Activated B cell treated with CpG ODN at 0.5 μM for 24 hours (primary cell): ENCODE data around the gene WNK2. TPM values are rescaled to one million over a fixed set of nuclear protein-coding genes. Genes with fewer than 3 reads are reported as not detected.

Source experiments
- ATAC-seq: fragments of 200-7000 bp; cut with Tn5 transposase; one replicate; pipeline ENCODE4 v1.10.0; 2021; ENCODE audit warnings: low read depth, mild to moderate bottlenecking, moderate library complexity
- CTCF ChIA-PET: fragments of 350-600 bp; sonication (Branson Sonifier 250); formaldehyde crosslinking; loops from one replicate; lab custom pipeline; 2021; ENCODE audit warnings: antibody characterized with exemption; lab: Charles Lee
- POLR2A ChIA-PET: fragments of 350-600 bp; sonication (Branson Sonifier 250); formaldehyde crosslinking; loops from one replicate; lab custom pipeline; 2021; ENCODE audit warnings: antibody characterized with exemption; lab: Charles Lee
- DNase-seq: peaks from one replicate; pipeline ENCODE4 v3.0.0; 2022
- H3K27ac Mint-ChIP-seq: one replicate; pipeline ENCODE4 v1.8.0; 2020; ENCODE audit warnings: mixed read lengths
- H3K27me3 Mint-ChIP-seq: one replicate; pipeline ENCODE4 v1.8.0; 2021; ENCODE audit warnings: mixed read lengths
- H3K36me3 Mint-ChIP-seq: one replicate; pipeline ENCODE4 v1.8.0; 2021; ENCODE audit warnings: low read depth, mixed read lengths
- H3K4me1 Mint-ChIP-seq: one replicate; pipeline ENCODE4 v1.8.0; 2021; ENCODE audit warnings: mixed read lengths
- H3K4me3 Mint-ChIP-seq: one replicate; pipeline ENCODE4 v1.8.0; 2020; ENCODE audit warnings: mild to moderate bottlenecking, mixed read lengths
- H3K9me3 Mint-ChIP-seq: one replicate; pipeline ENCODE4 v1.8.0; 2020; ENCODE audit warnings: mixed read lengths
- intact Hi-C: fragments of 100-400 bp; cut with micrococcal nuclease; formaldehyde crosslinking; loops from one replicate; pipeline ENCODE4 v1.15.1; 2024
- total RNA-seq: library from RNA; stranded (reverse); gene quantifications from 2 replicates; pipeline ENCODE4 v1.2.3, GENCODE V29; 2022
- TF ChIP-seq, protein P1 (sequence below): fragments of 200-600 bp; IDR thresholded peaks from one replicate; pipeline ENCODE4 v1.8.0; 2022; ENCODE audit warnings: antibody characterized with exemption, mild to moderate bottlenecking

WNK2 gene
- total RNA-seq, 1 donor from 2014 or later, result 0.24 TPM

DNA sequence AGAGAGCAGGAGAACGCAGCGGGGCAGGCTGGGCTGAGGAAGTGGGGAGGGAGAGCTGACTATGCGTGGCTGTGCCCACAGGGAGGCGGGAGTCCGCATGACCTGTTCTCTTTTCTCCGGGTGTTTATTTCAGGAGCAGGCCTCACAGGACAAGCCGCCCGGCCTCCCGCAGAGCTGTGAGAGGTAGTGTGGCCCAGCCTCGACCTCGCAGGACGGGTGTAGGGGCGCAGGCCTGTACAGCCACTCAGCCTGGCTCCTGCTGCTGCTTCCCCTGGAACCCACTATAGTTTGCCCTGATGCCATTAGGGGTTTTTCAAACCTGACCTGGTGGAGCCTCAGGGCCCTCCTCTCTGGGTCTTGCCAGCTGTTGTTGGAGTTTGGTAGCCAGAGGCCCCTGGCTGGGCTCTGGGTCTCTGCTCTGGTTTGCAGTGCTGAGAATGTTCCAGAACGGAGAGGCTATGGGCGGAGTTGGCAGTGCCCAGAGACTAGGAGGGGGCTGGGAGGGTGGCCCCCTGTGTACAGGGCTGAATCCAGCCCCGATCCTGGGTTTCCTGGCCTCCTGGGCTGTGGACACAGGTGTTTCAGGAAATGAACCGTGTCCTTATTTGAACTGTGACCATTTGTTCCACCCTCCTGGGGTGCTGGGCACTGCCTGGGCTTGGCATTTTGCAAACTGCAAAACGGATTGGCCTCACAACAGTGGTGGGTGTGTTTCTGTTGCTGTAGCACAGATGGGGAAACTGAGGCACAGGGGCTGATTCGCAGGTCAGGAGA, 78.8 kb downstream of the WNK2 start:
- POLR2A ChIA-PET, result no interaction called here
- H3K9me3 Mint-ChIP-seq, result no peaks in the 10 kb centered on the region
- CTCF ChIA-PET, result no interaction called here

DNA sequence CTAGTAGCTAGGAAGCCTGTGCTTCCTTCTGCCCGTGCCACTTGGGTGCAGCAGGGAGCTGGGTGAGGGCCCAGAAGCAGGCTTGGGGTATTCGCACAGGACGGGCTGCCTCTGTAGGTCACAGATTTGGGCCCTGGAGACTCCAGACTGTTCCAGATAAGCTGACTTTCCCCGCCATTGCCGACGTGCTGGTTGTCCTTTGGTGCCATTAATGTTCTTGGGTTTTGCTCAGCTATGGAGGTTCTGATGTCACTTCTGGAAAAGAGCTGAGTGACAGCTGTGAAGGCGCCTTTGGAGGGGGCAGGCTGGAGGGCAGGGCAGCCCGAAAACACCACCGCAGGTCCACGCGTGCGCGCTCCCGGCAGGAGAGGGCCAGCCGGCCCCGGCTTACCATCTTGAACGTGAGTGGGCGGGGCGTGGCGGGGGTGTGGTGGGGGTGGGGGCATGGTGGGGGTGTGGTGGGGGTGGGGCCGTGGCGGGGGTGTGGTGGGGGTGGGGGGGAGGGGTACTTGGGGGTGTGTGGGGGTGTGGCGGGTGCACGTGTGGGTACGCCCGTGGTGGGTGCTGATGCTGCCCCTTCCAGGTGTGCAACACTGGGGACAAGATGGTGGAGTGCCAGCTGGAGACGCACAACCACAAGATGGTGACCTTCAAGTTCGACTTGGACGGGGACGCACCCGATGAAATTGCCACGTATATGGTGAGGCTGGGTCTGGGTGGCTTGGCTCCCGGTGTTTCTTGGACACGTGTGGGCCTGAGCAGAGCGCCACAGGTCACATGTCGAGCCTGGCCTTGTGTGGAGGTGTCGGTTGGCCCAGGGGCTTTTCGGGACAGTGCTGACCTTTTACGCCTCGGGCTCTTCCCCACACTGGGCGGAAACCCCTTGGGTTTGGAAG, 79.6 kb downstream of the WNK2 start:
- H3K4me3 Mint-ChIP-seq, result no peak overlapping the region
- POLR2A ChIA-PET, result no interaction called here
- DNase-seq, result peak; percentile 7
- TF ChIP-seq, protein P1, sequence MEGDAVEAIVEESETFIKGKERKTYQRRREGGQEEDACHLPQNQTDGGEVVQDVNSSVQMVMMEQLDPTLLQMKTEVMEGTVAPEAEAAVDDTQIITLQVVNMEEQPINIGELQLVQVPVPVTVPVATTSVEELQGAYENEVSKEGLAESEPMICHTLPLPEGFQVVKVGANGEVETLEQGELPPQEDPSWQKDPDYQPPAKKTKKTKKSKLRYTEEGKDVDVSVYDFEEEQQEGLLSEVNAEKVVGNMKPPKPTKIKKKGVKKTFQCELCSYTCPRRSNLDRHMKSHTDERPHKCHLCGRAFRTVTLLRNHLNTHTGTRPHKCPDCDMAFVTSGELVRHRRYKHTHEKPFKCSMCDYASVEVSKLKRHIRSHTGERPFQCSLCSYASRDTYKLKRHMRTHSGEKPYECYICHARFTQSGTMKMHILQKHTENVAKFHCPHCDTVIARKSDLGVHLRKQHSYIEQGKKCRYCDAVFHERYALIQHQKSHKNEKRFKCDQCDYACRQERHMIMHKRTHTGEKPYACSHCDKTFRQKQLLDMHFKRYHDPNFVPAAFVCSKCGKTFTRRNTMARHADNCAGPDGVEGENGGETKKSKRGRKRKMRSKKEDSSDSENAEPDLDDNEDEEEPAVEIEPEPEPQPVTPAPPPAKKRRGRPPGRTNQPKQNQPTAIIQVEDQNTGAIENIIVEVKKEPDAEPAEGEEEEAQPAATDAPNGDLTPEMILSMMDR, result no peak
- no peaks in the 10 kb centered on the region for H3K9me3 Mint-ChIP-seq
- intact Hi-C loops, result no loop called here
- no peaks in the 10 kb centered on the region for H3K27me3 Mint-ChIP-seq
- peaks cover 9% of the 10 kb centered on the region for H3K4me1 Mint-ChIP-seq
- no peak overlapping the region for H3K27ac Mint-ChIP-seq
- H3K36me3 Mint-ChIP-seq, result no peaks in the 10 kb centered on the region
- no peak for ATAC-seq
- CTCF ChIA-PET, result no interaction called here

More for the DNA sequence above, 78.8 kb downstream of the WNK2 start:
- intact Hi-C loops, result no loop called here
- Mint-ChIP-seq H3K27me3 (no peaks in the 10 kb centered on the region), H3K4me3 (no peak overlapping the region), H3K4me1 (peaks cover 2% of the 10 kb centered on the region), H3K27ac (no peak overlapping the region), H3K36me3 (no peaks in the 10 kb centered on the region)
- ATAC-seq (no peak), DNase-seq (peak; percentile 8)
- TF ChIP-seq, protein P1, result no peak

DNA sequence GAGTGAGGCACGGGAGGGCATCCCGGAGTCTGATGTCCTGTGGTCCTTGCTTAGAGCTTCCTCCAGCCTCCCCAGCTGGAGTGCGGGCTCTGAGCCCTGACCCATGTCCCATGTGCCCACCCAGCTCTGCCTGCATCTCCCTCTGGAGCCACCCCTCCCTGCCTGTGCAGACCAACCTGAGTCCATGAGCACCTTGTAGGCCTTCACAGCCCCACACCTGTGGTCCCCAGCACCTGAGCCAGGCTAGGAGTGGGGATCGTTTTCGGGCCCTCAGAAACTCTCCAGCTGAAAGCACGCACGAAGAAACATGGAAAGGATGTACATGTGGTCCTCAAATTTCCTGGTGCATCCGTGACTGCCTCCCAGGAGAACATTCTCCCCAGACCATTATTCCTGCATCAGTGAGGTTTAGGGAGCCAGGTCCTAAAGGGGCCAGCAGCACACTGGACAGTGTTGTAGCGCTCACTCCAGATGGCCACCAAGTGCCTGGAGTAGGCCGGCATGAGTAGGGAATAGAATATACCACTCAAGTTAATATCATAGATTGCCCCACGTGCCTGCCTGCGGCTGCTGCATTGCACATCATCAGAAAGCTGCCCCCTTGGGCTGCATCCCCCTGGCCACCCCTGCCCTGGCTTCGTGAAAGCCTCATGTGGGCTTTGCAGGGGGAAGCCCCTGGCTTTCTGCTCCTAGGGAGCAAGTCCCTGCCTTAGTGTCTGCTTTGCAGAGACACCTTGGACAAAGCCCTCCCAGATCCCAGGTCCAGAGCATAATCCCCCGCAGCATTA, 80.6 kb downstream of the WNK2 start:
- DNase-seq, result peak; percentile 9
- intact Hi-C loops, result no loop called here
- TF ChIP-seq, protein P1, result no peak
- Mint-ChIP-seq H3K36me3 (no peaks in the 10 kb centered on the region), H3K9me3 (no peaks in the 10 kb centered on the region), H3K27ac (no peak overlapping the region), H3K4me1 (peaks cover 18% of the 10 kb centered on the region), H3K4me3 (no peak overlapping the region), H3K27me3 (no peaks in the 10 kb centered on the region)
- ATAC-seq, result no peak
- POLR2A ChIA-PET, result no interaction called here
- CTCF ChIA-PET, result no interaction called here

- DNase-seq, result peak; percentile 8
- no peaks in the 10 kb centered on the region for H3K9me3 Mint-ChIP-seq
- H3K27me3 Mint-ChIP-seq, result no peaks in the 10 kb centered on the region
- POLR2A ChIA-PET, result no interaction called here
- intact Hi-C loops, result no loop called here
- H3K4me1 Mint-ChIP-seq, result peaks cover 27% of the 10 kb centered on the region
- no peak overlapping the region for H3K27ac Mint-ChIP-seq
- ATAC-seq, result no peak
- TF ChIP-seq, protein P1, result no peak
- CTCF ChIA-PET, result no interaction called here
- no peaks in the 10 kb centered on the region for H3K36me3 Mint-ChIP-seq
- no peak overlapping the region for H3K4me3 Mint-ChIP-seq
Measured at GRCh38 chr9:93265301-93265971, 81.5 kb downstream of the WNK2 start.
